22Rv1 (cell line): ENCODE data around the gene RNFT2.

Experiments used
- ZFX ChIP-seq: fragments of 450-650 bp; IDR thresholded peaks from 2 replicates; pipeline ENCODE4 v1.6.1; 2017; ENCODE audit warnings: antibody characterized with exemption, borderline replicate concordance
- TF ChIP-seq, protein P1 (sequence below): fragments of 450-650 bp; IDR thresholded peaks from 2 replicates; pipeline ENCODE4 v1.5.1; 2017; ENCODE audit warnings: mild to moderate bottlenecking

GRCh38 chr12:116761499-116761898 lies 23.4 kb downstream of the RNFT2 start:
- TF ChIP-seq, protein P1, sequence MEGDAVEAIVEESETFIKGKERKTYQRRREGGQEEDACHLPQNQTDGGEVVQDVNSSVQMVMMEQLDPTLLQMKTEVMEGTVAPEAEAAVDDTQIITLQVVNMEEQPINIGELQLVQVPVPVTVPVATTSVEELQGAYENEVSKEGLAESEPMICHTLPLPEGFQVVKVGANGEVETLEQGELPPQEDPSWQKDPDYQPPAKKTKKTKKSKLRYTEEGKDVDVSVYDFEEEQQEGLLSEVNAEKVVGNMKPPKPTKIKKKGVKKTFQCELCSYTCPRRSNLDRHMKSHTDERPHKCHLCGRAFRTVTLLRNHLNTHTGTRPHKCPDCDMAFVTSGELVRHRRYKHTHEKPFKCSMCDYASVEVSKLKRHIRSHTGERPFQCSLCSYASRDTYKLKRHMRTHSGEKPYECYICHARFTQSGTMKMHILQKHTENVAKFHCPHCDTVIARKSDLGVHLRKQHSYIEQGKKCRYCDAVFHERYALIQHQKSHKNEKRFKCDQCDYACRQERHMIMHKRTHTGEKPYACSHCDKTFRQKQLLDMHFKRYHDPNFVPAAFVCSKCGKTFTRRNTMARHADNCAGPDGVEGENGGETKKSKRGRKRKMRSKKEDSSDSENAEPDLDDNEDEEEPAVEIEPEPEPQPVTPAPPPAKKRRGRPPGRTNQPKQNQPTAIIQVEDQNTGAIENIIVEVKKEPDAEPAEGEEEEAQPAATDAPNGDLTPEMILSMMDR = no peak
- TF ChIP-seq ZFX = no peak
